Mesenchymal stem cell (in vitro differentiated cells and primary cell): Measurements from ENCODE around the gene ZNF106.
A peak's percentile ranks its signal among the peaks of the same experiment; 100 is the strongest.

ENCODE experiments used
- DNase-seq: peaks from one replicate; pipeline ENCODE4 v3.0.0-alpha.2; 2013
- H2AFZ ChIP-seq: one replicate; pipeline ENCODE4 v1.6.1; 2013; ENCODE audit warnings: low read depth, mild to moderate bottlenecking, control low read depth, inconsistent platforms, low read length, moderate library complexity
- H2AK5ac ChIP-seq: 2 replicates; pipeline ENCODE4 v1.6.1; 2013; ENCODE audit warnings: low read length, moderate library complexity, mild to moderate bottlenecking, inconsistent platforms; ENCODE audit not compliant: severe bottlenecking
- H2BK120ac ChIP-seq: one replicate; pipeline ENCODE4 v1.6.1; 2013; ENCODE audit warnings: low read depth, mild to moderate bottlenecking, inconsistent platforms, low read length, moderate library complexity
- H2BK12ac ChIP-seq, 2 experiments: one replicate each; pipeline ENCODE4 v1.6.1; 2013; ENCODE audit warnings: inconsistent platforms in 2 of 2, low read length in 2 of 2, mild to moderate bottlenecking in 2 of 2, moderate library complexity in 2 of 2, control low read depth in 1 of 2
- H2BK15ac ChIP-seq: one replicate; pipeline ENCODE4 v1.6.1; 2013; ENCODE audit warnings: mild to moderate bottlenecking, low read depth, inconsistent platforms; ENCODE audit not compliant: poor library complexity, severe bottlenecking
- H2BK5ac ChIP-seq: 2 replicates; pipeline ENCODE4 v1.6.1; 2013; ENCODE audit warnings: low read depth, mild to moderate bottlenecking, low read length, control low read depth, inconsistent platforms; ENCODE audit not compliant: poor library complexity, severe bottlenecking
- H3K14ac ChIP-seq, 2 experiments: one replicate each; pipeline ENCODE4 v1.6.1; 2013; ENCODE audit warnings: inconsistent platforms in 2 of 2, low read length in 2 of 2, control low read depth in 1 of 2, mild to moderate bottlenecking in 1 of 2, moderate library complexity in 1 of 2
- H3K18ac ChIP-seq, 2 experiments: one replicate each; pipeline ENCODE4 v1.6.1; 2013; ENCODE audit warnings: inconsistent platforms in 2 of 2, low read length in 2 of 2, control low read depth in 1 of 2, low read depth in 1 of 2, mild to moderate bottlenecking in 1 of 2
- H3K23ac ChIP-seq, 2 experiments: one replicate each; pipeline ENCODE4 v1.6.1; 2013; ENCODE audit warnings: inconsistent platforms in 2 of 2, low read length in 2 of 2, mild to moderate bottlenecking in 2 of 2, moderate library complexity in 2 of 2, control low read depth in 1 of 2
- H3K27ac ChIP-seq: 2 replicates; pipeline ENCODE4 v1.5.1; 2013; ENCODE audit warnings: mild to moderate bottlenecking, moderate library complexity, low read length, control low read depth, inconsistent platforms; ENCODE audit not compliant: poor library complexity, severe bottlenecking
- H3K27me3 ChIP-seq, 2 experiments: 2 replicates each; pipeline versions ENCODE4 v1.6.1 to v1.7.0; 2013; ENCODE audit warnings: low read length in 2 of 2, mild to moderate bottlenecking in 2 of 2, moderate library complexity in 2 of 2, control low read depth in 1 of 2, inconsistent platforms in 1 of 2; ENCODE audit not compliant: control insufficient read depth in 1 of 2, insufficient read depth in 1 of 2
- H3K36me3 ChIP-seq, 2 experiments: 2 replicates each; pipeline versions ENCODE4 v1.6.1 to v1.7.0; 2013; ENCODE audit warnings: low read length in 2 of 2, control low read depth in 1 of 2, inconsistent platforms in 1 of 2, low read depth in 1 of 2, mild to moderate bottlenecking in 1 of 2; ENCODE audit not compliant: insufficient read depth in 2 of 2, control insufficient read depth in 1 of 2
- H3K4ac ChIP-seq, 2 experiments: one replicate each; pipeline ENCODE4 v1.6.1; 2013; ENCODE audit warnings: inconsistent platforms in 2 of 2, low read length in 2 of 2, mild to moderate bottlenecking in 2 of 2, moderate library complexity in 2 of 2, control low read depth in 1 of 2, low read depth in 1 of 2
- H3K4me1 ChIP-seq: 2 replicates; pipeline ENCODE4 v1.6.1; 2013; ENCODE audit warnings: low read depth, low read length, control low read depth; ENCODE audit not compliant: control insufficient read depth, insufficient read depth
- H3K4me2 ChIP-seq: 2 replicates; pipeline ENCODE4 v1.6.1; 2013; ENCODE audit warnings: low read length, mild to moderate bottlenecking, inconsistent platforms; ENCODE audit not compliant: poor library complexity, severe bottlenecking
- H3K4me3 ChIP-seq, 2 experiments: 2 replicates each; pipeline versions ENCODE4 v1.5.1 to v1.7.0; 2013; ENCODE audit warnings: low read length in 2 of 2, mild to moderate bottlenecking in 2 of 2, control low read depth in 1 of 2, low read depth in 1 of 2; ENCODE audit not compliant: insufficient read depth in 1 of 2
- H3K79me1 ChIP-seq: replicated peaks from 2 replicates; pipeline ENCODE4 v1.6.1; 2013; ENCODE audit warnings: mild to moderate bottlenecking, control low read depth, low read length, inconsistent platforms; ENCODE audit not compliant: poor library complexity, severe bottlenecking
- H3K9ac ChIP-seq: 2 replicates; pipeline ENCODE4 v1.7.0; 2013; ENCODE audit warnings: mild to moderate bottlenecking, low read length, moderate library complexity
- H3K9me3 ChIP-seq: 2 replicates; pipeline ENCODE4 v1.7.0; 2013; ENCODE audit warnings: mild to moderate bottlenecking, low read length; ENCODE audit not compliant: control insufficient read depth
- H4K8ac ChIP-seq: one replicate; pipeline ENCODE4 v1.6.1; 2013; ENCODE audit warnings: inconsistent platforms, mild to moderate bottlenecking, low read length, moderate library complexity
- H4K91ac ChIP-seq: one replicate; pipeline ENCODE4 v1.6.1; 2013; ENCODE audit warnings: mild to moderate bottlenecking, low read length, inconsistent platforms
- WGBS: methylation state at CpG from one replicate; pipeline ENCODE4 v1.1.7; 2013; ENCODE audit warnings: mixed read lengths; 5-methylcytosine and 5-hydroxymethylcytosine counted together

Gene ZNF106

DNA sequence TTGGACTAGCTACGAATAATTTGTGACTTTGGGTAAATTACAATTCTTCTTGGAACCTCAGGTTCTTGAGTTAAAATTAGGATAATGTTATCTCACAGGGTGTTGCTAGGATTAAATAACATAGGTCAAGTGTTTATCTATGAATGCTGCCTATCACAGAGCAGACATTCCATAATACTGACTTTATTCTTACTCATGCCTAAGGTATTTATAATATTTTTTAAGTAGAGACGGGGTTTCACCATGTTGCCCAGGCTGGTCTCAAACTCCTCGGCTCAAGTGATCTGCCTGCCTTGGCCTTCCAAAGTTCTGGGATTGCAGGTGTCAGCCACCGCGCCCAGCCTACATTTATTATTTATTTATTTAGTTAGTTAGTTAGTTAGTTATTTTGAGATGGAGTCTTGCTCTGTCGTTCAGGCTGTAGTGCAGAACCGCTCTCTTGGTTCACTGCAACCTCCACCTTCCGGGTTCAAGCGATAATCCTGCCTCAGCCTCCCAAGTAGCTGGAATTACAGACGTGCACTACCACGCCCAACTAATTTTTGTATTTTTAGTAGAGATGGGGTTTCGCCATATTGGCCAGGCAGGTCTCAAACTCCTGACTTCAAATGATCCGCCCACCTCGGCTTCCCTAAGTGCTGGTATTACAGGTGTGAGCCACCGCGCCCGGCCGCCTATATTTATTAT lies 741 bp upstream of the ZNF106 start:
- H3K14ac ChIP-seq, result no peak overlapping the region
- peak; percentile 59 for DNase-seq

DNA sequence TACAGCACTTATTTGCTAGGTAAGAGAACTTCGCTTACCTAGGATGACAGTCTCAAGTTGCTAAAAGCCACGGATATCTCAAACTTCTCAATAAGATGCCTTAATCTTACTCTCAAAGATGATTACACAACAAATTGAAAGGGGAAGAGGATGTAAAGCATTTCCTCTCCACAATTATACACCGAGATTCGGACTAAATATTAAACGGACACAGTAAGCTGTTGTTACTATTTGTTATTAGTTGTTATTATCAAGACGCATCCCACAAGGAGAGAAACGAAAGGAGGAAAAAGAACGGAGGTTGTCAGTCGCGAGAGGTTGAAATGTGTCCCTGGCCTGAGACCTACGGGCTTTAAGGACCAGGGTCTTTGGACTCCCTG lies 660 bp downstream of the ZNF106 start:
- DNase-seq, result peak; percentile 46
- Histone ChIP-seq H4K91ac (peak overlapping the region; percentile 68), H2BK12ac (peak overlapping the region in 1 of 2 experiments; percentile 11), H3K36me3 (peaks cover 2 to 3% of the 10 kb centered on the region in 2 experiments), H3K4me2 (peak overlapping the region; percentile 93), H2BK15ac (no peak overlapping the region), H3K23ac (no peak overlapping the region), H4K8ac (peak overlapping the region; percentile 98), H3K4me1 (peaks cover 5% of the 10 kb centered on the region), H3K27me3 (no peaks in the 10 kb centered on the region), H2BK120ac (no peak overlapping the region), H3K18ac (peak overlapping the region; percentile 97 to 98), H2BK5ac (no peak overlapping the region), H3K9me3 (no peaks in the 10 kb centered on the region), H3K9ac (peak overlapping the region; percentile 97), H2AK5ac (no peak overlapping the region), H3K14ac (peak overlapping the region in 1 of 2 experiments; percentile 99), H2AFZ (peak overlapping the region; percentile 99), H3K4ac (peak overlapping the region in 1 of 2 experiments; percentile 89), H3K4me3 (peak overlapping the region; percentile 91 to 95), H3K27ac (peak overlapping the region; percentile 62), H3K79me1 (peaks cover 8% of the 10 kb centered on the region)
- WGBS, result 0% methylated on average over 7 of the region's 11 CpGs

More for the DNA sequence above, 741 bp upstream of the ZNF106 start:
- H3K4ac ChIP-seq, result no peak overlapping the region
- H2BK15ac ChIP-seq, result no peak overlapping the region
- H3K18ac ChIP-seq, result peak overlapping the region in 1 of 2 experiments; percentile 94
- peak overlapping the region; percentile 64 for H2BK120ac ChIP-seq
- peak overlapping the region in 1 of 2 experiments; percentile 91 for H3K4me3 ChIP-seq
- no peak overlapping the region for H3K23ac ChIP-seq
- peak overlapping the region; percentile 97 for H3K9ac ChIP-seq
- 90% methylated on average over 14 of the region's 18 CpGs for WGBS
- H4K8ac ChIP-seq, result peak overlapping the region; percentile 100
- no peaks in the 10 kb centered on the region for H3K36me3 ChIP-seq
- H3K27ac ChIP-seq, result peak overlapping the region; percentile 99
- H3K79me1 ChIP-seq, result peaks cover 7% of the 10 kb centered on the region
- H2AFZ ChIP-seq, result no peak overlapping the region
- no peaks in the 10 kb centered on the region for H3K9me3 ChIP-seq
- no peak overlapping the region for H4K91ac ChIP-seq
- peak overlapping the region; percentile 98 for H2BK5ac ChIP-seq
- H3K27me3 ChIP-seq, result no peaks in the 10 kb centered on the region
- H2BK12ac ChIP-seq, result no peak overlapping the region
- H2AK5ac ChIP-seq, result peak overlapping the region; percentile 99
- peak overlapping the region; percentile 94 for H3K4me2 ChIP-seq
- H3K4me1 ChIP-seq, result peaks cover 5% of the 10 kb centered on the region

DNA sequence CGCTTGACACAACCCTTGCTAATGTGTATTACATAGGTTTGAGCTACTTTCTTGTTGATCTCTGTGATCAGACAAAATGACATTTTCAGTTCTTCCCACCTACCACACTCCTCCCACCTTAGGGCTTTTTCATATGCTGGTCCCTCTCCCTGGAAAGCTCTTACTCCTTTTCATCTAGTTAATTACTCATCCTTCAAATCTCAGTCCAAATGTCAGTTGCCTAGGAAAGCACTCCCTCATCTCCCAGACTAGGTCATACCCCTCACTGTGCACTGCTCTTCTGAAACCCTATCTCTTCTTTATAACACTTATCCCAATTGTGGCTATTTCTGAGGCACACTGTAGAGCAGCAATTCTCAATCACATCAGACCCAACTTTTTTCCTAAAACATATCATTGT lies 7.3 kb downstream of the ZNF106 start:
- DNase-seq, result no peak
- WGBS, result 100% methylated on average over 1 of the region's 1 CpG
- Histone ChIP-seq H2BK120ac (no peak overlapping the region), H2AK5ac (no peak overlapping the region), H3K4me3 (no peak overlapping the region), H3K9me3 (peaks cover 2% of the 10 kb centered on the region), H2BK12ac (no peak overlapping the region), H3K9ac (no peak overlapping the region), H3K18ac (no peak overlapping the region), H2BK5ac (no peak overlapping the region), H3K27ac (no peak overlapping the region), H3K27me3 (no peaks in the 10 kb centered on the region), H3K36me3 (peaks cover 4 to 5% of the 10 kb centered on the region in 2 experiments), H3K79me1 (peaks cover 18% of the 10 kb centered on the region), H3K14ac (no peak overlapping the region), H3K4ac (no peak overlapping the region), H3K4me1 (peaks cover 1% of the 10 kb centered on the region), H4K91ac (no peak overlapping the region), H2AFZ (no peak overlapping the region), H3K23ac (no peak overlapping the region), H2BK15ac (no peak overlapping the region), H3K4me2 (no peak overlapping the region), H4K8ac (no peak overlapping the region)

DNA sequence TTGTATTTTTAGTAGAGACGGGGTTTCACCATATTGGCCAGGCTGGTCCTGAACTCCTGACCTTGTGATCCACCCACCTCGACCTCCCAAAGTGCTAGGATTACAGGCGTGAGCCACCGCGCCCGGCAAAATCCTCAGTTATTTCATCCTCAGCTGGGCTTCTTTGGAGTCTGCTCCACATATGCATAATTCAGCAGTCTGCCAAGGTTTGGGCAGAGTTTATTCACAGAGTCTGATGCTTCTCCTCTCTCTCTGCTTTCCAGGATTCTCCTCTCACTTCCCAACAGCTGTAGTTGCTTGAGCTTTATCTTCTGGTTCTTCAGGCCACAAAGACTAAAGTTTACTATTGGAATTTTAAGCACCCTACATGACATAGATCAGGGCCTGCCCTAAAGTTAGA lies 8.2 kb downstream of the ZNF106 start:
- H3K14ac ChIP-seq, result no peak overlapping the region
- H2BK12ac ChIP-seq, result no peak overlapping the region
- no peak overlapping the region for H2AK5ac ChIP-seq
- H3K4me3 ChIP-seq, result no peak overlapping the region
- no peak overlapping the region for H3K4ac ChIP-seq
- H2BK15ac ChIP-seq, result no peak overlapping the region
- no peak overlapping the region for H2AFZ ChIP-seq
- peaks cover 18% of the 10 kb centered on the region for H3K79me1 ChIP-seq
- no peak overlapping the region for H2BK120ac ChIP-seq
- no peak overlapping the region for H3K23ac ChIP-seq
- H4K8ac ChIP-seq, result no peak overlapping the region
- no peak overlapping the region for H3K4me2 ChIP-seq
- no peak overlapping the region for H3K9ac ChIP-seq
- peaks cover 2% of the 10 kb centered on the region for H3K9me3 ChIP-seq
- H3K27ac ChIP-seq, result no peak overlapping the region
- H3K18ac ChIP-seq, result no peak overlapping the region
- DNase-seq, result no peak
- peaks cover 4 to 5% of the 10 kb centered on the region in 2 experiments for H3K36me3 ChIP-seq
- H2BK5ac ChIP-seq, result no peak overlapping the region
- peaks cover 1% of the 10 kb centered on the region for H3K4me1 ChIP-seq
- 94% methylated on average over 6 of the region's 6 CpGs for whole genome bisulfite sequencing
- H4K91ac ChIP-seq, result no peak overlapping the region
- no peaks in the 10 kb centered on the region for H3K27me3 ChIP-seq
